Measurements from ENCODE around the gene LECT2. TPM values are rescaled to one million over a fixed set of nuclear protein-coding genes. Genes with fewer than 3 reads are reported as not detected.

Gene LECT2
- total RNA-seq, 1 experiment from 2014 or later = not detected

- DNase-seq = no peak
- Histone ChIP-seq H3K4me1 (ENCODE audit: insufficient read depth, low read length) (peaks cover 12% of the 10 kb centered on the region), H3K9me3 (ENCODE audit: low read length) (no peaks in the 10 kb centered on the region), H3F3A (ENCODE audit: low read length, unreplicated experiment) (no peaks in the 10 kb centered on the region), H3K27me3 (ENCODE audit: low read length) (no peaks in the 10 kb centered on the region), H3K9me2 (replicated peaks; ENCODE audit: low read length) (no peaks in the 10 kb centered on the region), H3K4me3 (ENCODE audit: low read length) (no peak overlapping the region), H3K79me2 (ENCODE audit: low read length) (no peaks in the 10 kb centered on the region), H3K4me2 (ENCODE audit: low read length) (no peak overlapping the region), H3K9ac (ENCODE audit: low read length) (no peak overlapping the region), H3K27ac (ENCODE audit: low read length) (no peak overlapping the region), H2AFZ (ENCODE audit: low read length) (no peak overlapping the region), H3K36me3 (ENCODE audit: low read depth, low read length) (no peaks in the 10 kb centered on the region), H4K20me1 (ENCODE audit: low read length) (no peaks in the 10 kb centered on the region)
- CTCF ChIA-PET = no interaction called here
- no peak for ATAC-seq
- intact Hi-C loops (cut with micrococcal nuclease) = no loop called here
- no TSS peak for BruUV-seq (replicated peaks)
- POLR2A ChIA-PET (ENCODE audit: unreplicated experiment) = no interaction called here
- no peak for TF ChIP-seq EZH2 (IDR thresholded peaks at IDR 0.05; ENCODE audit: low read length, unreplicated experiment)
- TF ChIP-seq CTCF (conservative IDR thresholded peaks at IDR 0.05; ENCODE audit: low read depth, low read length) = no peak
- TF ChIP-seq EZH2phosphoT487 (IDR thresholded peaks at IDR 0.05; ENCODE audit: borderline replicate concordance, low read length) = no peak
These were observed 36.6 kb upstream of the LECT2 start for GRCh38 chr5:135991429-135991828.

- BruUV-seq (replicated peaks) = no TSS peak
- no peak overlapping the region for H3K27ac ChIP-seq (ENCODE audit: low read length)
- no peak for ATAC-seq
- ChIA-PET CTCF (no interaction called here), POLR2A (ENCODE audit: unreplicated experiment) (no interaction called here)
- TF ChIP-seq EZH2 (IDR thresholded peaks at IDR 0.05; ENCODE audit: low read length, unreplicated experiment) (no peak), CTCF (conservative IDR thresholded peaks at IDR 0.05; ENCODE audit: low read depth, low read length) (no peak), EZH2phosphoT487 (IDR thresholded peaks at IDR 0.05; ENCODE audit: borderline replicate concordance, low read length) (no peak)
- H3K9me3 ChIP-seq (ENCODE audit: low read length) = no peaks in the 10 kb centered on the region
- H3K4me2 ChIP-seq (ENCODE audit: low read length) = no peak overlapping the region
- H2AFZ ChIP-seq (ENCODE audit: low read length) = no peak overlapping the region
- H3K36me3 ChIP-seq (ENCODE audit: low read depth, low read length) = no peaks in the 10 kb centered on the region
- no peaks in the 10 kb centered on the region for H3K9me2 ChIP-seq (replicated peaks; ENCODE audit: low read length)
- no peaks in the 10 kb centered on the region for H4K20me1 ChIP-seq (ENCODE audit: low read length)
- H3K79me2 ChIP-seq (ENCODE audit: low read length) = no peaks in the 10 kb centered on the region
- no peak overlapping the region for H3K4me3 ChIP-seq (ENCODE audit: low read length)
- no peaks in the 10 kb centered on the region for H3F3A ChIP-seq (ENCODE audit: low read length, unreplicated experiment)
- peaks cover 12% of the 10 kb centered on the region for H3K4me1 ChIP-seq (ENCODE audit: insufficient read depth, low read length)
- no peak for DNase-seq
- H3K27me3 ChIP-seq (ENCODE audit: low read length) = no peaks in the 10 kb centered on the region
- no peak overlapping the region for H3K9ac ChIP-seq (ENCODE audit: low read length)
- intact Hi-C loops (cut with micrococcal nuclease) = no loop called here
These were observed 35.9 kb upstream of the LECT2 start for GRCh38 chr5:135990528-135991255.

GRCh38 chr5:135989686-135990085, 34.9 kb upstream of the LECT2 start:
- Histone ChIP-seq H3K36me3 (ENCODE audit: low read depth, low read length) (no peaks in the 10 kb centered on the region), H2AFZ (ENCODE audit: low read length) (no peak overlapping the region), H3K4me2 (ENCODE audit: low read length) (no peak overlapping the region), H3F3A (ENCODE audit: low read length, unreplicated experiment) (no peaks in the 10 kb centered on the region), H3K9ac (ENCODE audit: low read length) (no peak overlapping the region), H3K9me2 (replicated peaks; ENCODE audit: low read length) (no peaks in the 10 kb centered on the region), H3K4me3 (ENCODE audit: low read length) (no peak overlapping the region), H3K79me2 (ENCODE audit: low read length) (no peaks in the 10 kb centered on the region), H3K27me3 (ENCODE audit: low read length) (no peaks in the 10 kb centered on the region), H3K27ac (ENCODE audit: low read length) (no peak overlapping the region), H3K4me1 (ENCODE audit: insufficient read depth, low read length) (peaks cover 12% of the 10 kb centered on the region), H3K9me3 (ENCODE audit: low read length) (no peaks in the 10 kb centered on the region), H4K20me1 (ENCODE audit: low read length) (no peaks in the 10 kb centered on the region)
- no peak for DNase-seq
- no TSS peak for BruUV-seq (replicated peaks)
- POLR2A ChIA-PET (ENCODE audit: unreplicated experiment) = no interaction called here
- ATAC-seq = no peak
- CTCF ChIA-PET = no interaction called here
- intact Hi-C loops (cut with micrococcal nuclease) = no loop called here
- TF ChIP-seq EZH2 (IDR thresholded peaks at IDR 0.05; ENCODE audit: low read length, unreplicated experiment) = no peak
- TF ChIP-seq CTCF (conservative IDR thresholded peaks at IDR 0.05; ENCODE audit: low read depth, low read length) = no peak
- no peak for TF ChIP-seq EZH2phosphoT487 (IDR thresholded peaks at IDR 0.05; ENCODE audit: borderline replicate concordance, low read length)

Data from PC-3 (cell line).